Liver (tissue), 9 donors: ENCODE measurements around the gene CCIN. TPM values are rescaled to one million over a fixed set of nuclear protein-coding genes. Genes with fewer than 3 reads are reported as not detected.

Experiments
- DNase-seq: peaks from one replicate; pipeline ENCODE4 v3.0.0-alpha.2; 2017; ENCODE audit warnings: low spot score
- H3K27ac ChIP-seq, 2 donors: one replicate each; pipeline ENCODE4 v1.7.0; 2013; ENCODE audit warnings: inconsistent platforms in 2 of 2, low read length in 2 of 2, control low read depth in 1 of 2, low read depth in 1 of 2, mild to moderate bottlenecking in 1 of 2
- H3K27me3 ChIP-seq, 4 donors: one replicate each; pipeline versions ENCODE4 v1.6.1 to v1.7.0; 2013; ENCODE audit warnings: low read length in 3 of 4, inconsistent platforms in 1 of 4, mild to moderate bottlenecking in 1 of 4, moderate library complexity in 1 of 4; ENCODE audit not compliant: control insufficient read depth in 4 of 4, insufficient read depth in 4 of 4
- H3K36me3 ChIP-seq, 4 donors: one replicate each; pipeline versions ENCODE4 v1.6.1 to v1.7.0; 2013; ENCODE audit warnings: low read length in 3 of 4, mild to moderate bottlenecking in 3 of 4, low read depth in 1 of 4, moderate library complexity in 1 of 4; ENCODE audit not compliant: control insufficient read depth in 4 of 4, insufficient read depth in 3 of 4
- H3K4me1 ChIP-seq, 4 donors: one replicate each; pipeline versions ENCODE4 v1.6.1 to v1.7.0; 2013; ENCODE audit warnings: low read length in 3 of 4, mild to moderate bottlenecking in 3 of 4, moderate library complexity in 1 of 4; ENCODE audit not compliant: control insufficient read depth in 4 of 4, insufficient read depth in 4 of 4
- H3K4me3 ChIP-seq, 3 donors: one replicate each; pipeline versions ENCODE4 v1.6.1 to v1.7.0; 2013; ENCODE audit warnings: low read length in 3 of 3, control low read depth in 1 of 3, low read depth in 1 of 3, mild to moderate bottlenecking in 1 of 3
- H3K9ac ChIP-seq, 2 donors: one replicate each; pipeline ENCODE4 v1.7.0; 2013; ENCODE audit warnings: low read length in 2 of 2, mild to moderate bottlenecking in 2 of 2, moderate library complexity in 2 of 2, control low read depth in 1 of 2, low read depth in 1 of 2
- H3K9me3 ChIP-seq, 4 donors: one replicate each; pipeline versions ENCODE4 v1.6.1 to v1.7.0; 2013; ENCODE audit warnings: low read length in 3 of 4; ENCODE audit not compliant: control insufficient read depth in 4 of 4
- ATF3 ChIP-seq: IDR thresholded peaks from 2 replicates; pipeline ENCODE4 v1.6.1; 2016; ENCODE audit warnings: antibody characterized with exemption
- CTCF ChIP-seq: fragments of 150-350 bp; IDR thresholded peaks from 2 replicates; pipeline ENCODE4 v1.5.1; 2017; ENCODE audit warnings: improper control_type of control experiment, low read depth, low read length; ENCODE audit not compliant: missing input control
- EGR1 ChIP-seq, 2 donors: IDR thresholded peaks; 2 replicates each; pipeline ENCODE4 v1.6.1; 2016 to 2018; ENCODE audit warnings: antibody characterized with exemption in 2 of 2, low read depth in 2 of 2
- FOXA1 ChIP-seq: IDR thresholded peaks from 2 replicates; pipeline ENCODE4 v1.6.1; 2016; ENCODE audit warnings: antibody characterized with exemption
- FOXA2 ChIP-seq: IDR thresholded peaks from 2 replicates; pipeline ENCODE4 v1.6.1; 2016; ENCODE audit warnings: antibody characterized with exemption
- GABPA ChIP-seq, 2 donors: IDR thresholded peaks in 1 of 2; conservative IDR thresholded peaks in 1 of 2; 2 replicates each; pipeline ENCODE4 v1.6.1; 2016; ENCODE audit warnings: antibody characterized with exemption in 2 of 2, mild to moderate bottlenecking in 1 of 2, moderate library complexity in 1 of 2
- HNF4G ChIP-seq: IDR thresholded peaks from 2 replicates; pipeline ENCODE4 v1.6.1; 2016; ENCODE audit warnings: antibody characterized with exemption
- MAX ChIP-seq: IDR thresholded peaks from 2 replicates; pipeline ENCODE4 v1.6.1; 2016; ENCODE audit warnings: antibody characterized with exemption
- NR2F2 ChIP-seq: IDR thresholded peaks from 2 replicates; pipeline ENCODE4 v1.6.1; 2016; ENCODE audit warnings: antibody characterized with exemption
- RAD21 ChIP-seq, 2 donors: IDR thresholded peaks; 2 replicates each; pipeline ENCODE4 v1.6.1; 2016; ENCODE audit warnings: antibody characterized with exemption in 2 of 2, mild to moderate bottlenecking in 2 of 2
- REST ChIP-seq: IDR thresholded peaks from 2 replicates; pipeline ENCODE4 v1.6.1; 2016; ENCODE audit warnings: antibody characterized with exemption, mild to moderate bottlenecking
- RXRA ChIP-seq, 2 donors: IDR thresholded peaks; 2 replicates each; pipeline ENCODE4 v1.6.1; 2017 to 2018; ENCODE audit warnings: antibody characterized with exemption in 2 of 2, mild to moderate bottlenecking in 1 of 2
- SP1 ChIP-seq: IDR thresholded peaks from 2 replicates; pipeline ENCODE4 v1.6.1; 2018; ENCODE audit warnings: antibody characterized with exemption, mild to moderate bottlenecking
- TAF1 ChIP-seq: conservative IDR thresholded peaks from 2 replicates; pipeline ENCODE4 v1.6.1; 2016; ENCODE audit warnings: antibody characterized with exemption, mild to moderate bottlenecking
- YY1 ChIP-seq: IDR thresholded peaks from 2 replicates; pipeline ENCODE4 v1.6.1; 2016; ENCODE audit warnings: antibody characterized with exemption, mild to moderate bottlenecking
- WGBS: extraction: QIAGEN DNeasy Blood & Tissue Kit; methylation state at CpG from one replicate; pipeline ENCODE4 v1.1.7; 2013; 5-methylcytosine and 5-hydroxymethylcytosine counted together
- polyA plus RNA-seq, 2 donors: library from polyadenylated mRNA; stranded (reverse) in 1 of 2; unstranded in 1 of 2; fragments of 200-250 nt in 1 of 2; fragments of >200 nt in 1 of 2; fragmentation: Nextera tagmentation in 1 of 2; extraction: Ambion mirVana in 1 of 2; gene quantifications; one replicate each; pipeline versions ENCODE4 v1.2.1 to v1.2.3, GENCODE V29; 2013 to 2015
- total RNA-seq, 2 donors: library from RNA; depleted of rRNA; stranded (reverse); fragments of >200 nt; gene quantifications; one replicate each; pipeline ENCODE4 v1.2.3, GENCODE V29; 2014
- donor health status: healthy.
- donor health status: healthy.
- donor health status: healthy.
- donor health status: healthy.
- donor health status: healthy.

The CCIN gene
- total and polyA plus RNA-seq, 4 donors = not detected

- Histone ChIP-seq H3K9ac (no peak overlapping the region), H3K27me3 (no peaks in the 10 kb centered on the region), H3K36me3 (peaks cover 3 to 7% (median 6%) of the 10 kb centered on the region in 4 donors), H3K27ac (no peak overlapping the region), H3K4me3 (no peak overlapping the region), H3K9me3 (no peaks in the 10 kb centered on the region), H3K4me1 (peaks cover 0 to 33% (median 19%) of the 10 kb centered on the region in 4 donors)
- WGBS = 73% methylated on average over 4 of the region's 4 CpGs
- TF ChIP-seq ATF3 (no peak), FOXA1 (no peak), GABPA (IDR thresholded peaks at IDR 0.05 in 1 of 2, conservative IDR thresholded peaks at IDR 0.05 in 1 of 2) (no peak), RXRA (IDR thresholded peaks at IDR 0.05) (no peak), TAF1 (no peak), CTCF (no peak), EGR1 (IDR thresholded peaks at IDR 0.05; ENCODE audit: low read depth in 2 of 2) (no peak), REST (no peak), HNF4G (no peak), RAD21 (IDR thresholded peaks at IDR 0.05) (no peak), NR2F2 (no peak), FOXA2 (no peak), YY1 (no peak), SP1 (no peak), MAX (no peak)
- DNase-seq = no peak
Measured at GRCh38 chr9:36194326-36195000, 25.3 kb downstream of the CCIN start.

GRCh38 chr9:36204906-36205547, 35.8 kb downstream of the CCIN start:
- 83% methylated on average over 11 of the region's 11 CpGs for WGBS
- H3K27ac ChIP-seq = no peak overlapping the region
- H3K9ac ChIP-seq = no peak overlapping the region
- H3K9me3 ChIP-seq = no peaks in the 10 kb centered on the region
- no peak for DNase-seq
- H3K36me3 ChIP-seq = peaks cover 12 to 69% (median 63%) of the 10 kb centered on the region in 4 donors
- peaks cover 2 to 9% (median 6%) of the 10 kb centered on the region in 4 donors for H3K4me1 ChIP-seq
- TF ChIP-seq CTCF = peak; percentile 26
- no peak for TF ChIP-seq EGR1 (IDR thresholded peaks at IDR 0.05; ENCODE audit: low read depth in 2 of 2)
- TF ChIP-seq RAD21 (IDR thresholded peaks at IDR 0.05) = peak; percentile 48 to 75
- no peak overlapping the region for H3K4me3 ChIP-seq
- no peaks in the 10 kb centered on the region for H3K27me3 ChIP-seq
